Panc1 (cell line): ENCODE data around the gene EFNA2. TPM values are rescaled to one million over a fixed set of nuclear protein-coding genes. Genes with fewer than 3 reads are reported as not detected.
A peak's percentile ranks its signal among the peaks of the same experiment; 100 is the strongest.

Source experiments
- ATAC-seq: fragments of 200-7000 bp; cut with Tn5 transposase; 2 replicates; pipeline ENCODE4 v1.9.1; 2020; ENCODE audit warnings: mild to moderate bottlenecking, moderate library complexity
- BruUV-seq: library from RNA; stranded (reverse); fragments of 400-500 nt; replicated peaks from 2 replicates; lab custom pipeline; 2021; lab: Mats Ljungman, UMichigan
- CTCF ChIA-PET: fragments of 300-600 bp; sonication (Branson Sonifier 250); formaldehyde crosslinking; loops from one replicate; lab custom pipeline; 2022; ENCODE audit warnings: antibody characterized with exemption; lab: Charles Lee
- POLR2A ChIA-PET: fragments of 300-600 bp; sonication (Branson Sonifier 250); formaldehyde crosslinking; loops from one replicate; lab custom pipeline; 2022; ENCODE audit warnings: antibody characterized with exemption; lab: Charles Lee
- DNase-seq: peaks from one replicate; pipeline ENCODE4 v3.0.0-alpha.2; 2010; ENCODE audit warnings: low read depth, low spot score
- H3K27ac ChIP-seq: 2 replicates; pipeline ENCODE4 v1.5.1; 2011; ENCODE audit warnings: mild to moderate bottlenecking, low read length, inconsistent platforms
- H3K27me3 ChIP-seq: fragments of 200-500 bp; sonication (Bioruptor generic); 2 replicates; pipeline ENCODE4 v1.6.0; 2014; ENCODE audit warnings: low read length, inconsistent platforms; ENCODE audit not compliant: control insufficient read depth, insufficient read depth
- H3K36me3 ChIP-seq: fragments of 200-500 bp; sonication (Bioruptor generic); 2 replicates; pipeline ENCODE4 v1.5.1; 2014; ENCODE audit warnings: inconsistent platforms, mild to moderate bottlenecking, low read length, moderate library complexity; ENCODE audit not compliant: control insufficient read depth, insufficient read depth
- H3K4me1 ChIP-seq: 2 replicates; pipeline ENCODE4 v1.5.1; 2011; ENCODE audit warnings: inconsistent platforms, mild to moderate bottlenecking, low read length, moderate library complexity; ENCODE audit not compliant: control insufficient read depth, insufficient read depth
- H3K4me3 ChIP-seq, 2 experiments: 2 replicates each; pipeline ENCODE4 v1.5.1; 2011 to 2012; ENCODE audit warnings: low read depth in 2 of 2, low read length in 2 of 2, mild to moderate bottlenecking in 2 of 2, inconsistent platforms in 1 of 2, moderate library complexity in 1 of 2
- H3K9me3 ChIP-seq: fragments of 200-500 bp; sonication (Bioruptor generic); 2 replicates; pipeline ENCODE4 v1.5.1; 2014; ENCODE audit warnings: low read depth, mild to moderate bottlenecking, inconsistent platforms, low read length, moderate library complexity; ENCODE audit not compliant: control insufficient read depth, insufficient read depth
- CTCF ChIP-seq: fragments of 450-650 bp; IDR thresholded peaks from 2 replicates; pipeline ENCODE4 v1.5.1; 2017; ENCODE audit warnings: mild to moderate bottlenecking
- POLR2AphosphoS5 ChIP-seq: IDR thresholded peaks from 2 replicates; pipeline ENCODE4 v1.6.1; 2012; ENCODE audit warnings: mild to moderate bottlenecking, low read depth, low read length, moderate library complexity
- REST ChIP-seq, 2 experiments: IDR thresholded peaks; 2 replicates each; pipeline ENCODE4 v1.6.1; 2011 to 2012; ENCODE audit warnings: low read depth in 2 of 2, control low read depth in 1 of 2, low read length in 1 of 2, mild to moderate bottlenecking in 1 of 2, moderate library complexity in 1 of 2; ENCODE audit not compliant: insufficient read depth in 1 of 2
- SIN3A ChIP-seq: IDR thresholded peaks from 2 replicates; pipeline ENCODE4 v1.6.1; 2012; ENCODE audit warnings: low read depth, mild to moderate bottlenecking, low read length, moderate library complexity, borderline replicate concordance; ENCODE audit not compliant: insufficient read depth
- TCF7L2 ChIP-seq: IDR thresholded peaks from 2 replicates; pipeline ENCODE4 v1.6.1; 2011; ENCODE audit warnings: mild to moderate bottlenecking, low read depth, low read length, inconsistent platforms
- in situ Hi-C: cut with HindIII; loops from 2 replicates; pipeline ENCODE4 v1.10.0; 2016; ENCODE audit warnings: low sequenced_read_pairs, low pct_unique_long_range_greater_than_20kb
- intact Hi-C: fragments of 100-400 bp; cut with micrococcal nuclease; formaldehyde crosslinking; loops from one replicate; pipeline ENCODE4 v1.10.0; 2022; ENCODE audit not compliant: unreplicated experiment
- total RNA-seq: library from RNA; stranded (reverse); gene quantifications from one replicate; pipeline ENCODE4 v1.2.1, GENCODE V29; 2021; ENCODE audit not compliant: unreplicated experiment

Gene EFNA2
- total RNA-seq, 1 experiment from 2014 or later = 7.8 TPM

GRCh38 chr19:1254530-1255185 lies 31.0 kb upstream of the EFNA2 start:
- POLR2A ChIA-PET = no interaction called here
- H3K4me1 ChIP-seq = peaks cover 55% of the 10 kb centered on the region
- in situ Hi-C loops = no loop called here

More at GRCh38 chr19:1254530-1255185, 31.0 kb upstream of the EFNA2 start:
- H3K36me3 ChIP-seq = peaks cover 5% of the 10 kb centered on the region
- intact Hi-C loops = no loop called here
- peak overlapping the region; percentile 32 to 59; a peak in 3 of 4 replicates for H3K4me3 ChIP-seq
- BruUV-seq = no TSS peak
- DNase-seq (no peak), ATAC-seq (no peak)
- CTCF ChIA-PET = no interaction called here
- TF ChIP-seq SIN3A = no peak
- TF ChIP-seq TCF7L2 = no peak
- TF ChIP-seq CTCF = no peak
- peak; percentile 29; the same call in 1 of the 2 replicates for TF ChIP-seq POLR2AphosphoS5
- no peak for TF ChIP-seq REST (IDR thresholded peaks at IDR 0.05; ENCODE audit: insufficient read depth in 1 of 2, low read depth in 2 of 2, low read length in 1 of 2)
- no peaks in the 10 kb centered on the region for H3K27me3 ChIP-seq
- no peaks in the 10 kb centered on the region for H3K9me3 ChIP-seq
- peak overlapping the region; percentile 62 for H3K27ac ChIP-seq
